Testis (tissue), 3 donors: ENCODE measurements around the gene TUBAL3. TPM values are rescaled to one million over a fixed set of nuclear protein-coding genes. Genes with fewer than 3 reads are reported as not detected.
"Not testable (repeated sequence)": the region's sequence is repeated elsewhere in the genome, so short reads cannot be mapped to it uniquely, and the experiment has no call there.

Source experiments
- DNase-seq: peaks from one replicate; pipeline ENCODE4 v3.0.0-alpha.2; 2019
- H3K27ac ChIP-seq, 2 donors: fragments of 200-600 bp; sonication (generic); one replicate each; pipeline ENCODE4 v1.5.1; 2019
- H3K27me3 ChIP-seq: fragments of 200-600 bp; sonication (generic); one replicate; pipeline ENCODE4 v1.5.1; 2019
- H3K36me3 ChIP-seq: fragments of 200-600 bp; sonication (generic); one replicate; pipeline ENCODE4 v1.5.1; 2017; ENCODE audit warnings: low read depth; ENCODE audit errors: missing control alignments
- H3K4me1 ChIP-seq: fragments of 200-600 bp; sonication (generic); one replicate; pipeline ENCODE4 v1.5.1; 2019
- H3K4me3 ChIP-seq, 2 donors: fragments of 200-600 bp; sonication (generic); one replicate each; pipeline ENCODE4 v1.5.1; 2017 to 2019
- H3K9me3 ChIP-seq: fragments of 200-600 bp; sonication (generic); one replicate; pipeline ENCODE4 v1.5.1; 2017
- CTCF ChIP-seq, 3 experiments: fragments of 450-650 bp in 2 of 3; fragments of 200-600 bp in 1 of 3; sonication (generic) in 1 of 3; IDR thresholded peaks; one replicate each; pipeline ENCODE4 v1.5.1; 2016 to 2019; ENCODE audit warnings: antibody characterized with exemption in 3 of 3, mild to moderate bottlenecking in 2 of 3, moderate library complexity in 1 of 3
- POLR2A ChIP-seq: fragments of 450-650 bp; IDR thresholded peaks from one replicate; pipeline ENCODE4 v1.6.1; 2017; ENCODE audit warnings: antibody characterized with exemption, mild to moderate bottlenecking, moderate library complexity
- WGBS, 2 donors: methylation state at CpG; one replicate each; pipeline ENCODE4 v1.1.5; 2018; 5-methylcytosine and 5-hydroxymethylcytosine counted together
- intact Hi-C: fragments of 100-400 bp; cut with DNase I; formaldehyde crosslinking; loops from one replicate; pipeline ENCODE4 v1.15.1; 2023; ENCODE audit warnings: low total_unique reads
- polyA plus RNA-seq: library from polyadenylated mRNA; stranded (reverse); fragments of 350-450 nt; fragmentation: Illumina TruSeq; extraction: RNeasy Lipid Tissue Mini Kit (QIAGEN cat#74804); gene quantifications from one replicate; pipeline ENCODE4 v1.2.3, GENCODE V29; 2014; ENCODE audit warnings: low read depth, low replicate concordance; ENCODE audit not compliant: insufficient read depth
- total RNA-seq, 2 donors: library from RNA; depleted of rRNA; stranded (reverse); fragments of >200 nt; gene quantifications; one replicate each; pipeline ENCODE4 v1.2.3, GENCODE V29; 2016

The TUBAL3 gene
- total and polyA plus RNA-seq, 3 donors from 2014 or later, result 0.93 to 5.3 (median 2.5) TPM

- no peak for DNase-seq
- H3K36me3 ChIP-seq, result no peaks in the 10 kb centered on the region
- intact Hi-C loops, result no loop called here
- no peaks in the 10 kb centered on the region for H3K27me3 ChIP-seq
- 77 to 100% methylated on average over 1 to 2 of the region's 2 CpGs for WGBS, 2 donors
- no peak for TF ChIP-seq CTCF (IDR thresholded peaks at IDR 0.05)
- TF ChIP-seq POLR2A, result no peak
- no peak overlapping the region for H3K4me3 ChIP-seq
- no peaks in the 10 kb centered on the region for H3K4me1 ChIP-seq
- H3K9me3 ChIP-seq, result no peaks in the 10 kb centered on the region
- H3K27ac ChIP-seq, result no peak overlapping the region
Observed at GRCh38 chr10:5381187-5381586, 23.4 kb downstream of the TUBAL3 start.

- H3K9me3 ChIP-seq, H3K27me3 ChIP-seq, intact Hi-C loops, H3K4me3 ChIP-seq, DNase-seq, H3K36me3 ChIP-seq, H3K4me1 ChIP-seq, H3K27ac ChIP-seq: not testable (repeated sequence)
- WGBS, 2 donors, result 85 to 88% methylated on average over 12 of the region's 12 CpGs
Observed at GRCh38 chr10:5380395-5380794, 24.2 kb downstream of the TUBAL3 start.

GRCh38 chr10:5379202-5379601, 25.4 kb downstream of the TUBAL3 start:
- DNase-seq, H3K27me3 ChIP-seq, H3K27ac ChIP-seq, H3K9me3 ChIP-seq, H3K36me3 ChIP-seq, H3K4me3 ChIP-seq, H3K4me1 ChIP-seq, intact Hi-C loops: not testable (repeated sequence)
- WGBS, 2 donors, result 95% methylated on average over 5 of the region's 5 CpGs

GRCh38 chr10:5376450-5376849, 28.2 kb downstream of the TUBAL3 start:
- intact Hi-C loops, result no loop called here
- TF ChIP-seq CTCF (IDR thresholded peaks at IDR 0.05) (no peak), POLR2A (no peak)
- H3K27me3 ChIP-seq, result no peaks in the 10 kb centered on the region
- H3K4me1 ChIP-seq, result no peaks in the 10 kb centered on the region
- WGBS, 2 donors, result 57 to 88% methylated on average over 1 to 4 of the region's 4 CpGs
- H3K36me3 ChIP-seq, result no peaks in the 10 kb centered on the region
- no peak for DNase-seq
- no peak overlapping the region for H3K27ac ChIP-seq
- no peaks in the 10 kb centered on the region for H3K9me3 ChIP-seq
- H3K4me3 ChIP-seq, result no peak overlapping the region

- Histone ChIP-seq H3K4me3 (no peak overlapping the region), H3K27me3 (no peaks in the 10 kb centered on the region), H3K4me1 (no peaks in the 10 kb centered on the region), H3K27ac (no peak overlapping the region), H3K9me3 (no peaks in the 10 kb centered on the region), H3K36me3 (no peaks in the 10 kb centered on the region)
- no peak for DNase-seq
- TF ChIP-seq POLR2A (no peak), CTCF (IDR thresholded peaks at IDR 0.05) (no peak)
- 83 to 88% methylated on average over 20 to 21 of the region's 22 CpGs for WGBS, 2 donors
- intact Hi-C loops, result no loop called here
Observed at GRCh38 chr10:5373891-5374611, 30.6 kb downstream of the TUBAL3 start.

- Histone ChIP-seq H3K36me3 (no peaks in the 10 kb centered on the region), H3K27ac (no peak overlapping the region), H3K9me3 (no peaks in the 10 kb centered on the region), H3K27me3 (no peaks in the 10 kb centered on the region), H3K4me3 (no peak overlapping the region), H3K4me1 (no peaks in the 10 kb centered on the region)
- intact Hi-C loops, result no loop called here
- no peak for DNase-seq
- TF ChIP-seq POLR2A (no peak), CTCF (IDR thresholded peaks at IDR 0.05) (no peak)
- 86 to 92% methylated on average over 4 of the region's 4 CpGs for WGBS, 2 donors
Observed at GRCh38 chr10:5373307-5373706, 31.3 kb downstream of the TUBAL3 start.
